Measurements from ENCODE around the gene KCNH1.

The KCNH1 gene

GRCh38 chr1:210653771-210654170 is 480.2 kb downstream of the KCNH1 start (continued):
- TF ChIP-seq ZNF549 (tag by site-specific recombination; IDR thresholded peaks at IDR 0.05) (no peak), ZNF26 (tag by site-specific recombination; IDR thresholded peaks at IDR 0.05) (no peak)

- no peak overlapping the region for H3K27ac ChIP-seq (ENCODE audit: extremely low read depth, low read depth, low read length)
- no peaks in the 10 kb centered on the region for H3K9me3 ChIP-seq (ENCODE audit: control insufficient read depth, insufficient read depth, low read depth, low read length)
- CTCF ChIA-PET = no interaction called here
- POLR2A ChIA-PET = no interaction called here
- no peak for TF ChIP-seq ZNF24 (tag by site-specific recombination; IDR thresholded peaks at IDR 0.05)
- no peak for TF ChIP-seq ZNF514 (tag by site-specific recombination; IDR thresholded peaks at IDR 0.05)
- TF ChIP-seq ZNF280C (tag by site-specific recombination; IDR thresholded peaks at IDR 0.05) = no peak
- TF ChIP-seq ZNF768 (tag by site-specific recombination; IDR thresholded peaks at IDR 0.05) = no peak
- no peak for TF ChIP-seq ATF2 (tag by site-specific recombination; IDR thresholded peaks at IDR 0.05; ENCODE audit: low read depth)
- TF ChIP-seq PATZ1 (tag by site-specific recombination; IDR thresholded peaks at IDR 0.05) = no peak
- no peak for TF ChIP-seq ZNF621 (tag by site-specific recombination; IDR thresholded peaks at IDR 0.05)
- TF ChIP-seq ZNF510 (tag by site-specific recombination; IDR thresholded peaks at IDR 0.05; ENCODE audit: insufficient replicate concordance) = no peak
- no peaks in the 10 kb centered on the region for H3K36me3 ChIP-seq (ENCODE audit: control insufficient read depth in 2 of 2, insufficient read depth in 1 of 2, low read length in 2 of 2)
- H3K4me1 ChIP-seq (ENCODE audit: control insufficient read depth, insufficient read depth, low read length) = peaks cover 6% of the 10 kb centered on the region
- H3K4me3 ChIP-seq (ENCODE audit: low read depth, low read length) = no peak overlapping the region
Measured at GRCh38 chr1:210652329-210652954, 481.5 kb downstream of the KCNH1 start.

GRCh38 chr1:210650403-210650802 is 483.5 kb downstream of the KCNH1 start:
- Histone ChIP-seq H3K4me1 (ENCODE audit: control insufficient read depth, insufficient read depth, low read length) (peaks cover 8% of the 10 kb centered on the region), H3K4me3 (ENCODE audit: low read depth, low read length) (no peak overlapping the region), H3K36me3 (ENCODE audit: control insufficient read depth in 2 of 2, insufficient read depth in 1 of 2, low read length in 2 of 2) (no peaks in the 10 kb centered on the region), H3K27ac (ENCODE audit: extremely low read depth, low read depth, low read length) (no peak overlapping the region), H3K9me3 (ENCODE audit: control insufficient read depth, insufficient read depth, low read depth, low read length) (no peaks in the 10 kb centered on the region)
- no peak for TF ChIP-seq ZNF433 (tag by site-specific recombination; IDR thresholded peaks at IDR 0.05; ENCODE audit: low read depth)
- no peak for TF ChIP-seq ZNF792 (tag by site-specific recombination; IDR thresholded peaks at IDR 0.05)
- TF ChIP-seq ZSCAN4 (tag by site-specific recombination; IDR thresholded peaks at IDR 0.05) = no peak
- TF ChIP-seq PRDM4 (tag by site-specific recombination; IDR thresholded peaks at IDR 0.05) = no peak
- no peak for TF ChIP-seq BCL6B (tag by site-specific recombination; IDR thresholded peaks at IDR 0.05)
- POLR2A ChIA-PET = no interaction called here
- CTCF ChIA-PET = no interaction called here

All from HEK293 (cell line).